ENCODE results near the gene ZNF148.

- no peak for TF ChIP-seq CREB1 (IDR thresholded peaks at IDR 0.05; ENCODE audit: low read depth)
- TF ChIP-seq TCF12 (IDR thresholded peaks at IDR 0.05; ENCODE audit: low read depth) = no peak
- TF ChIP-seq, protein P1, sequence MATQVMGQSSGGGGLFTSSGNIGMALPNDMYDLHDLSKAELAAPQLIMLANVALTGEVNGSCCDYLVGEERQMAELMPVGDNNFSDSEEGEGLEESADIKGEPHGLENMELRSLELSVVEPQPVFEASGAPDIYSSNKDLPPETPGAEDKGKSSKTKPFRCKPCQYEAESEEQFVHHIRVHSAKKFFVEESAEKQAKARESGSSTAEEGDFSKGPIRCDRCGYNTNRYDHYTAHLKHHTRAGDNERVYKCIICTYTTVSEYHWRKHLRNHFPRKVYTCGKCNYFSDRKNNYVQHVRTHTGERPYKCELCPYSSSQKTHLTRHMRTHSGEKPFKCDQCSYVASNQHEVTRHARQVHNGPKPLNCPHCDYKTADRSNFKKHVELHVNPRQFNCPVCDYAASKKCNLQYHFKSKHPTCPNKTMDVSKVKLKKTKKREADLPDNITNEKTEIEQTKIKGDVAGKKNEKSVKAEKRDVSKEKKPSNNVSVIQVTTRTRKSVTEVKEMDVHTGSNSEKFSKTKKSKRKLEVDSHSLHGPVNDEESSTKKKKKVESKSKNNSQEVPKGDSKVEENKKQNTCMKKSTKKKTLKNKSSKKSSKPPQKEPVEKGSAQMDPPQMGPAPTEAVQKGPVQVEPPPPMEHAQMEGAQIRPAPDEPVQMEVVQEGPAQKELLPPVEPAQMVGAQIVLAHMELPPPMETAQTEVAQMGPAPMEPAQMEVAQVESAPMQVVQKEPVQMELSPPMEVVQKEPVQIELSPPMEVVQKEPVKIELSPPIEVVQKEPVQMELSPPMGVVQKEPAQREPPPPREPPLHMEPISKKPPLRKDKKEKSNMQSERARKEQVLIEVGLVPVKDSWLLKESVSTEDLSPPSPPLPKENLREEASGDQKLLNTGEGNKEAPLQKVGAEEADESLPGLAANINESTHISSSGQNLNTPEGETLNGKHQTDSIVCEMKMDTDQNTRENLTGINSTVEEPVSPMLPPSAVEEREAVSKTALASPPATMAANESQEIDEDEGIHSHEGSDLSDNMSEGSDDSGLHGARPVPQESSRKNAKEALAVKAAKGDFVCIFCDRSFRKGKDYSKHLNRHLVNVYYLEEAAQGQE (IDR thresholded peaks at IDR 0.05; ENCODE audit: low read depth) = no peak
- TF ChIP-seq RAD21 (IDR thresholded peaks at IDR 0.05; ENCODE audit: low read depth) = no peak
- no peak for TF ChIP-seq TAF1 (IDR thresholded peaks at IDR 0.05; ENCODE audit: low read depth)
These were observed 14.2 kb upstream of the ZNF148 start for GRCh38 chr3:125389282-125389681.

Measured in Ishikawa (cell line).